IPS DF 6.9 (cell line): ENCODE data around the gene FALEC.

Experiments
- DNase-seq: peaks from one replicate; pipeline ENCODE4 v3.0.0-alpha.2; 2013; ENCODE audit warnings: low read depth, low spot score
- H3K27ac ChIP-seq: one replicate; pipeline ENCODE4 v1.5.1; 2013; ENCODE audit warnings: low read length, control low read depth
- H3K27me3 ChIP-seq: 2 replicates; pipeline ENCODE4 v1.6.1; 2013; ENCODE audit warnings: mild to moderate bottlenecking, low read length; ENCODE audit not compliant: control insufficient read depth, insufficient read depth
- H3K36me3 ChIP-seq: 2 replicates; pipeline ENCODE4 v1.6.1; 2013; ENCODE audit warnings: low read length; ENCODE audit not compliant: control insufficient read depth, insufficient read depth
- H3K4me1 ChIP-seq: 2 replicates; pipeline ENCODE4 v1.6.1; 2013; ENCODE audit warnings: low read length; ENCODE audit not compliant: control insufficient read depth, insufficient read depth
- H3K4me3 ChIP-seq: 2 replicates; pipeline ENCODE4 v1.5.1; 2013; ENCODE audit warnings: mild to moderate bottlenecking, low read length
- H3K9me3 ChIP-seq: 2 replicates; pipeline ENCODE4 v1.6.1; 2013; ENCODE audit warnings: low read length, inconsistent platforms; ENCODE audit not compliant: control insufficient read depth, insufficient read depth
- WGBS: extraction: QIAGEN DNeasy Blood & Tissue Kit; methylation state at CpG from one replicate; pipeline ENCODE4 v1.1.7; 2013; ENCODE audit warnings: mixed read lengths, missing lambda C conversion rate; ENCODE audit not compliant: insufficient read length, insufficient coverage; 5-methylcytosine and 5-hydroxymethylcytosine counted together

FALEC gene

DNA sequence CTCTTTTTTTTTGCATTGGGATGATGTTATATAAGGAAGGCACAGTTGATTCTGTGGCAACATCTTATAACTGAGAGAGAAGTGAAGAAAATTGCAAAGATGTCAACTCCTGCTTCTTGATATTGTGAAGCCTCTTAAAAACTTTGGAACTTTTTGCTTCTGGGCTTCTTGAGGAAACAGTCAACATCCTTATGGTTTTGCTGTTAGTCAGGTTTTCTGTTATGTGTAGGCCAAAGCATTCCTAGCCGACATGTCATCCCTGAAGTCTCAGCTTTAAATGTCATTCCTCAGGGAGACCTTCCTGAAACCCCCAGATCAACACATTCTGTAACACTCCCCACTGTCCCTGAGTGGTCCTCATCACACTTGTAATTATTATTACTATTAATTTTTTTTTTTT is 12.6 kb downstream of the FALEC start:
- H3K27ac ChIP-seq: no peak overlapping the region
- no peaks in the 10 kb centered on the region; the same call in 1 of the 2 replicates for H3K4me1 ChIP-seq
- no peak overlapping the region for H3K4me3 ChIP-seq
- no peaks in the 10 kb centered on the region for H3K36me3 ChIP-seq
- WGBS: no CpG with 5 or more reads among the region's 1 CpG
- no peak for DNase-seq
- no peaks in the 10 kb centered on the region for H3K9me3 ChIP-seq
- no peaks in the 10 kb centered on the region for H3K27me3 ChIP-seq

DNA sequence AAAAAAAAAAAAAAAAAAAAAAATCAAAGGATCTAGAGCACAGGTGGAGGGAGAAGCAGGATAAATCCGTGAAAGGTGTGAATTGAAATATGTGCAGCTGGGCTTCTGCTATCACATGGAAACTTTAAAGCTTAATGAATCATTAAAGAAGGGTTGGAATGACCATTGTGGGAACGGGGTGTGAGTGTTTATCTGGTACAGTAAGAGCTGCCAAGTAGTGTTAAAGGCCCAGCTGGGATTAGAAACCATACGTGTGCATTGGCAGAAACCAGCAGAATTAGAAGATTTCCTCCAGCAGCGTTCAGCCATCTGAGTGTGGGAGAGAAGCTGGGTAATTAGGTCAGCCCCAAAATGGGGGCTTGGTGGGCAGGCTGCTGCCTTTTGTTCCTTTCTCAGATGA is 13.5 kb downstream of the FALEC start:
- Histone ChIP-seq H3K27ac (no peak overlapping the region), H3K4me1 (no peaks in the 10 kb centered on the region; the same call in 1 of the 2 replicates), H3K27me3 (no peaks in the 10 kb centered on the region), H3K9me3 (no peaks in the 10 kb centered on the region), H3K36me3 (no peaks in the 10 kb centered on the region), H3K4me3 (no peak overlapping the region)
- WGBS: no CpG with 5 or more reads among the region's 4 CpGs
- no peak for DNase-seq

DNA sequence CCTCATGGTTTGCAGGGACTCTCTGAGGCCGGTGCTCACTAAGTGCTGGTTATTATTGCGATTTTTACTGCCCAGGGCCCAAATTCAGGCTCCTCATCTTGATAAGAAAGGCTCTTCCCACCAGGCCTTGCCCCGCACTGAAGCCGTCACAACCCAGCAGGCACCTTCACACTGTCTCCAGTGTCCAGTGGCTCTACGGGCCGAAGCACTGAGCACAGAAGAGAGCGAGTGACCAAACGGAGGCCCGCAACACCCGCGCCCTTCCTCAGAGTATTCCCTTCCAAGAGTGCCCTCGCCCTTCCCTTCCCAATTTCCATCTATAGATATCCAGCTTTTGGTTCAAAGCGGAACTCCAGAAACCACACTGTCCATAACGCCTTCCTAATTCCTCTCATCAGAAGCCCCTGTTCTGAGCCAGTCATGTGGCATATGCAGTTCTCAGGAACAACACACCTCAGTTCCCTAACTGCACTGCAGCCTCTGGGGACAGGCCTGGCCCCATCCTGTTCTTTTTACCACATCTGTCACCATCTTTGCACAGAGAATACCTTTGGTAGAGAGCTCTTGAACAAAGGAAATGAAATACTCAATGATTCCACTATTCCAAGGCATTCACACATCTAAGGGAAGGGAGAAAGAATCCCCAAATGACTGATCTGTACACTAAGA is 15.1 kb downstream of the FALEC start:
- H3K36me3 ChIP-seq: no peaks in the 10 kb centered on the region
- H3K27ac ChIP-seq: no peak overlapping the region
- no peaks in the 10 kb centered on the region for H3K9me3 ChIP-seq
- WGBS: no CpG with 5 or more reads among the region's 14 CpGs
- DNase-seq: no peak
- H3K27me3 ChIP-seq: no peaks in the 10 kb centered on the region
- H3K4me1 ChIP-seq: no peaks in the 10 kb centered on the region; the same call in 1 of the 2 replicates
- H3K4me3 ChIP-seq: no peak overlapping the region

DNA sequence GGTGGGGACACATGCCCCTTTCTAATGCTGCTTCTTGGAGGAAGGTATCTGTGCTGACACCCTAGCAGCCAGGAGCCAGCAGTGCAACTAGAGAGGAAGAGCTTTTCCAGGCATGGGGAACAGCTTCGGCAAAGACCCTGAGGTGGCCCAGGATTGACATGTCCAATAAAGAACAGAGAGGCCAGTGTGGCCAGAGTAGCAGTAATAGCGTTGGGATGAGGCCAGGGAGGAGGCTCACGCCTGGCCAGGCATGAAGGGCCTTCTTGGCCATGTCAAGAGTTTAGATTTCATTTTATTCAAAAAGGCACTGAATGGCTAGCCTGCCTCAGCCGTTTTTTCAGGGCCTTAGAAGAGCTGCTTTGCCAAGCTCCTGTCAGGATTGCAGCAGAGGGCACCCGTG is 17.3 kb downstream of the FALEC start:
- no peak overlapping the region for H3K4me3 ChIP-seq
- H3K4me1 ChIP-seq: no peaks in the 10 kb centered on the region; the same call in 1 of the 2 replicates

DNA sequence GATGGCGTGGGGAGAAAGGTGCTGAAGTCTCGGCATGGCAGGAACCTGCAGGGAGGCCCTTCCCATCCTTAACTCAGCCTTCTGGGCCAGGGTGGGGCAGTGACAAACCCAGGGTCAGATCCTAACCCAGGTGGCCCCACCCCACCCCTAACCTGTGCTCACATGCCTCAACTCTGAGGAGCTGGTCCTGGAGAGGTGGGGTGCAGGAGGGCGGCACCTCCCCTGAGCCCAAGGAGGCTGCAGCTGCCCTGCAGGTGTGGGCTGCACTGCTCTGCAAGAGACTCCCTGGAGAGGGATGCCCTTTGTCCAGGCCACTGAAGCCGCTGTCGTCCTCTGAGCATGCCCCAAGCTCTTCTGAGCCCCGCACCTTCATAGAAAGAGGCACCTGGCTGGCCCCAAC is 18.4 kb downstream of the FALEC start:
- no peak for DNase-seq
- Histone ChIP-seq H3K27ac (no peak overlapping the region), H3K9me3 (no peaks in the 10 kb centered on the region), H3K27me3 (no peaks in the 10 kb centered on the region), H3K4me3 (no peak overlapping the region), H3K36me3 (no peaks in the 10 kb centered on the region), H3K4me1 (no peaks in the 10 kb centered on the region; the same call in 1 of the 2 replicates)
- WGBS: no CpG with 5 or more reads among the region's 6 CpGs

More for the DNA sequence above, 17.3 kb downstream of the FALEC start:
- WGBS: no CpG with 5 or more reads among the region's 5 CpGs
- no peak overlapping the region for H3K27ac ChIP-seq
- H3K36me3 ChIP-seq: no peaks in the 10 kb centered on the region
- no peaks in the 10 kb centered on the region for H3K9me3 ChIP-seq
- H3K27me3 ChIP-seq: no peaks in the 10 kb centered on the region
- no peak for DNase-seq

DNA sequence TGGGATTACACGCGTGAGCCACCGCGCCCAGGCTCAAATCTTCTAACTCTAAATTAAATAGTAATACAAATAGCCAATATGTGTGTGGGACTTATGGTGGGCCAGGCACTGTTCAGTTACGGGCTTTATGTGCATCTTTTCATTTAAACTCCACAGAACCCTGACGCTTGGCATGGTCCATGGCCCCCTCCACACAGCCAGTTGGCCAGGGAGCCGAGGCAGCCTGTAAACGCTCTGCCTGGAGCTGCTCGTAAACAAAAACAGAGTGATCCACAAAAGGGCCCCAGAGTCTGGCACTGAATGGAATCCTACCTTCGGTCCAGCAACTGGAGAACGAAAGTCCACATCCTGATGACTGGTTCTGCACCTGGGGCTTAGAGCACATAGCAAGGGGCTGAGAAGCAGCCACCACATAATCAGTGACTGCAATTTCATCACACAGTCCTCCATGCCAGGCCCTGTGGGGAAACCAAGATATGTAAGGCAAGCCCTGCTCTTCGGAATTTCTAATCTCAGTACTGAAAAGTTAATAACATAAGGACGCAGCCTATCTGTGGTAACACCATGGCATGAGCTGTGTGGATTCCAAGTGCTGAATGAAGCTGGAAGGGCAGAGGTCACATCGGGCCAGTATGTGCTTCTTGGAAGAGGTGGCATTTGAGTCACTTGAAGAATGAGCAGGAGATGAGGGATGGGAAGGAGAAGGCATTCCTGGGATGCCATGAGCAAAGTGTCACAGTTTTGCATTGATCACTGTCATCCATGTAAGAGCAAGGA is 20.1 kb downstream of the FALEC start:
- Histone ChIP-seq H3K27me3 (no peaks in the 10 kb centered on the region), H3K4me3 (no peak overlapping the region), H3K9me3 (no peaks in the 10 kb centered on the region), H3K27ac (no peak overlapping the region), H3K4me1 (no peaks in the 10 kb centered on the region; the same call in 1 of the 2 replicates), H3K36me3 (no peaks in the 10 kb centered on the region)
- WGBS: no CpG with 5 or more reads among the region's 14 CpGs
- no peak for DNase-seq

DNA sequence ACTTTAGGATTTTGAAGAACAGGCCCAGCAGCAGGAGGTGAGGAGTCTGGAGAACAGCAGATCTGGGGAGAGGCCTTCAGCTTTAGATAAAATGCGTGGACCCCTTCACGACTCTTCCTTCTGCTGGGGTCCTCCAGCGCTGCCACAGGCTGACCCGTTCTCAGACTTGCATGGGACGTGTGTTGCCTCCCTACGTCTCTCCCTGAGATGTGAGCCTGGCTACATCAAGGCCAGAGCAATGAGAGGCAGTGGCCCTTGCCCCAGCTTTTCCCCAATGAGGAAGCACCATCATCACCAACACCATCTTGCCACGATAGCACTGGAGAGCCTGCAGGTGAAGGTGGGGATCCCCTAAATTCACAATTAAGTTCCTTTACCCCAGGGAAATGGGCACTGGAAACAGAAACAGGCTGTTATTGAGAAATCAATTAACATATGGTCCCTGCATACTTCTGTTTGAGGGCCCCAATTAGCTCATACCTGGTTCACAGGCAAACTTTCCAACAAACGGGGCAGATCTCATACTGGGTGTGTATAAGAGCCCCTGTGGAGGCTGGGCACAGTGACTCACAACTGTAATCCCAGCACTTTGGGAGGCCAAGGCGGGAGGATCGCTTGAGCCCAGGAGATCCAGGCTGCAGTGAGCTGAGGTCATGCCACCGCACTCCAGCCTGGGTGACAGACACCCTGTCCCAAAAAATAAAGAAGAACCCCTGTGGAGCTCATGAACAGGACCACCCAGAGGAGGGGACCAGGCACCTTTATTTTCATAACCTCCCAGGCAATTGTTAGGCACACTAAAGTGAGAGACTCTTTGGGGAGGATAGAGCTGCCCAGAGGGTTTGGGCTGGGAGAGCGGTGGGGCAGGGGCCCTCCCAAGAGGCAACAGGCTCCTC is 21.5 kb downstream of the FALEC start:
- DNase-seq: no peak
- H3K4me3 ChIP-seq: no peak overlapping the region
- no peaks in the 10 kb centered on the region for H3K27me3 ChIP-seq
- H3K36me3 ChIP-seq: no peaks in the 10 kb centered on the region
- no peaks in the 10 kb centered on the region; the same call in 1 of the 2 replicates for H3K4me1 ChIP-seq
- no peak overlapping the region for H3K27ac ChIP-seq
- H3K9me3 ChIP-seq: no peaks in the 10 kb centered on the region
- no CpG with 5 or more reads among the region's 12 CpGs for WGBS

DNA sequence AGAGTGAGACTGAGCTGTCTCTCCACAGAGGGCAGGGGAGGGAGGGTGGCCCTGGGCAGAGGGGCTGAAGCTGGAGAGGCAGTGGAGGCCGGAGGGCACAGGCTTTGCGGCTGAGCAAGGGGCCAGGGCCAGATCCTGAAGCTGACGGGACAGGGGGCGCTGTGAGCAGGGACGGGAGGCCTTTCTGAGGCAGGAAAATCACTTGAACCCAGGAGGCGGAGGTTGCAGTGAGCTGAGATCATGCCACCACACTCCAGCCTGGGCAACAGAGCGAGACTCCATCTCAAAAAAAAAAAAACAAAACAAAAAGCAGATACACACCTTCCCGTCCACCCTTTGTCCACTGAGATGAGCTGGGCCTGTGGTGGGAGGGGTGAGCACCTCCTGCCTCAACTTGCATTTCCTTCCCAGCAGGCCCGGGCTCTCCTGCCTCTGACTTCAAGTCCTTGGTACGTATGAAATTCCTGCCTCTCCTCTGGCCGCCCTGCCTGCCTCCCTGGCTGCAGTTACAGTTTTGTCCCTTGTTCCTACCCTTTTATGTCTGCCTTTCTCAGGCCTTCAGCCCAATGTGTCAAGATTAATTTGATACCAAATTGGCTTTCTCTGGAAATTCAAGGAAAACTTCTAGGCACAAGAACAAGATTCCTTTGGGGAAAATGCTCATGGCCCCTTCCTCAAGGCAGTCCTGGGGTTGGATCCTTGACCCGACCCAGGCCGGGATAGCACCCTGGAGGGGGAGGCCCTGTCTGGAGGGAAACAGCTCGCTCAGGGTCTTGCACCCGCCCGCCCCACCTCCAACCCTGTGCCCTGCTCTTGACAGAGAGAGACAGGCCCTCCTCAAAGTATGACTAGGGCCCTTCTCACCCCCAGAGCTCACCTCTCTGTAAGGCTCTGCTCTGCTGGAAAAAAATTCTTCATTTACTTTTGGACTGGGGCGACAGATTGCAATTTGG is 22.5 kb downstream of the FALEC start:
- DNase-seq: no peak
- no peak overlapping the region for H3K27ac ChIP-seq

DNA sequence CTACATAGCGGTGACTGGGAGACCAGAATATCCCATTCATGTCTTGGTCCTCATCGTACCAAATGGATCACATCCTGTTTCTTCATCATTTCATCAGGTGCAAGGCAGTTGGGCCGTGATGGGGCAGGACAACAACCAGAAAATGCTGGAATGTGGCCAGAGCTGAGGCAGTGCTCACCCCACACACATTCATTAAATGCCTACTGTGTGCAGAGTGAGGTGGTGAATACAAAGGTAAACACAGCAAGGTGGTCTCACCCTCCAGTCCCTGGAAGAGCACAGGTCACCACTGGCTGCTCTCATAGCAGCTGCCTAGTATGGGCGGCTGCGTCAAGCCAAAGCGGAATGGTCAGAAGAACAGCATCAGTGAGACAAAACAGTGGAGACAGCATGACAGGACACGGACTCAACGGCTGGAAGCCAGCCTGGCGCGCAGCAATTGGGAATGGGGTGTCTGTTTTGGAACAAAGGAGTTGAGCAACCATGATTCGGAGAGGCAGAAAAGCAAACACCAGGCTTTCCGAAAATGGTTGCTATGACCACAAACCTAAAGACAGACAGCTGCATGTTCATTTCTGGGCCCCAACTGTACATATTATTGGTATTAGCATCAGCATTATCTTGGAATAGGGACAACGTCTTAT is 28.1 kb downstream of the FALEC start:
- Histone ChIP-seq H3K36me3 (no peaks in the 10 kb centered on the region), H3K9me3 (no peaks in the 10 kb centered on the region), H3K27me3 (peaks cover 2% of the 10 kb centered on the region; the same call in 1 of the 2 replicates), H3K4me3 (no peak overlapping the region), H3K4me1 (no peaks in the 10 kb centered on the region), H3K27ac (no peak overlapping the region)
- DNase-seq: no peak
- no CpG with 5 or more reads among the region's 13 CpGs for WGBS

More for the DNA sequence above, 22.5 kb downstream of the FALEC start:
- no CpG with 5 or more reads among the region's 17 CpGs for WGBS
- H3K9me3 ChIP-seq: no peaks in the 10 kb centered on the region
- H3K4me1 ChIP-seq: no peaks in the 10 kb centered on the region; the same call in 1 of the 2 replicates
- H3K36me3 ChIP-seq: no peaks in the 10 kb centered on the region
- H3K4me3 ChIP-seq: no peak overlapping the region
- no peaks in the 10 kb centered on the region for H3K27me3 ChIP-seq
